ENCODE measurements around the gene KRTAP10-12.

KRTAP10-12 gene

GRCh38 chr21:44730951-44731579, 34.1 kb downstream of the KRTAP10-12 start:
- in situ Hi-C loops (cut with MboI; ENCODE audit: low sequenced_read_pairs, unreplicated experiment) = no loop called here
- DNase-seq (ENCODE audit: low spot score) = peak; percentile 17
- TF ChIP-seq CTCF (IDR thresholded peaks at IDR 0.05; ENCODE audit: borderline replicate concordance, control extremely low read depth, extremely low read depth, insufficient read depth, missing control alignments) = no peak

DNA sequence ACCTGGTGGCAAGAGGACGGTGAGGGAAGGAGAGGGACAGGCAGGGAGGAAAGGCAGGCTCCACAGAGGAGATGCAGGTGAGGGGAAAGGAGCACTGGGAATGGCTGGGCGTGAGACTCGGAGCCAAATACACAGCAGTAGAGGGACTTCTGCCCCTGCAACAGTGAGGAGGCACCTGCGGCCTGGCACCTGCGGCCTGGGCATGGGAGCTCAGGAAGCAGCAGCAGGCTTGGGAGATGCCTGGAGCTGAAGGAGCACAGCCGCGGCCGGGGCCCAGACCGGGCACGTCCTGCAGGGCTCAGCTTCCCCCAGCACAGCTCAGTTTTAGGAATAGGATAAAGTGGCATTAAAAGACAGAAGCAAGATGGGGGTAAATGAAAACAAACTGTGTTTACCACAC, 35.3 kb downstream of the KRTAP10-12 start:
- in situ Hi-C loops (cut with MboI; ENCODE audit: low sequenced_read_pairs, unreplicated experiment) = no loop called here
- DNase-seq (ENCODE audit: low spot score) = peak; percentile 12
- no peak for TF ChIP-seq CTCF (IDR thresholded peaks at IDR 0.05; ENCODE audit: borderline replicate concordance, control extremely low read depth, extremely low read depth, insufficient read depth, missing control alignments)

DNA sequence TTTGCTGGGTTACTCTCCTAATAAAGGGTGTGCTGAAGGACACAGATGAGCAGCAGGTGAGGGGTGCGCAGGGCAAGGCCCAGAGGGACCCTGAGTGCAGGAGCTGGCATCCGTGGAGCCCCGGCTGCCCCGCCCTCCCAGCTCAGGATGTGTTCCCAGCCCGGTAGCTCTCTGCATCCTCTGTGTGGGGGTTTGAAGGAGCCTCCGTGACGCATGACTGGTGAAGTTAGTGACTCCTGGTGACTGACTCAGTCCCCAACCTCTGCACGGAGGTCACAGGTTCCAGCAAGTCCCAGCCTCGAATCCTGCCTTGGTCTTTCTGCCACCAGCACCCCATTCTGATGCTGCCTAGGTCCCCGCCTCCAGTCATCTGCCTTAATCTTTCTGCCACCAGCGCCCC, 36.0 kb downstream of the KRTAP10-12 start:
- TF ChIP-seq CTCF (IDR thresholded peaks at IDR 0.05; ENCODE audit: borderline replicate concordance, control extremely low read depth, extremely low read depth, insufficient read depth, missing control alignments) = no peak
- peak; percentile 15 for DNase-seq (ENCODE audit: low spot score)
- in situ Hi-C loops (cut with MboI; ENCODE audit: low sequenced_read_pairs, unreplicated experiment) = no loop called here

DNA sequence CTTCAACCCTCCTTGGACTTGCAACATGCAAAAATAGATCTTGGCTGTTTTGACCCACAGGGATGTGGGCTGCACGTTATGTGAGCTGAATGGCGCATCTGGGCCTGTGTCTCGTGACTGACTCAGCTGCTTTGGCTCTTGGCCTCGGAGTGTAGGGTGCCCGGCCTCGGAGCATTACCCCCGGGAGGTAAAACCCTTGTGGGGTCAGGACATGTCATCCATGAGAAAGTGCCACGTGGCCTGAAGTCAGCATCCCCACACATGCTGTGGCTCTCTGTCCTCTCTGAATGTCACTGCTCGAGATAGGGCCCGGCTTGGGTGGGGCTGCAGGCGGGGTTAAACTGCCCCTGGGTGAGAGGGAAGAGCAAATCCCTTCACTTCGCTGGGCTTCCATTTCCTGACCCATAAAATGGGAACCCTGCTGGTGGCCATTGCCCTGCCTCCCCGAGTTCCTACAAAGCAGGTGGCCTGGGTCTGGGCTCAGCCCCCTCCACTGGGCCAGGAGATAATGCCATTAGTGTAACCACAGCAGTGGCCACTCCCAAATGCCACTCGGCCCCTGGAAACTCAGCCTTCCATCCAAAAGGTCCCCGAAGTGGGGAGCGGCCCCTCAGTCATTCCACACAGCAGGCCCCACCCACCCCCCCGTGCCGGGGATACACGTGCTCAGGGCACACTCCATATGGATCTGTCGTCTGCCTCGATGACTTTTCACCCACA, 37.2 kb downstream of the KRTAP10-12 start:
- no peak for TF ChIP-seq CTCF (IDR thresholded peaks at IDR 0.05; ENCODE audit: borderline replicate concordance, control extremely low read depth, extremely low read depth, insufficient read depth, missing control alignments)
- in situ Hi-C loops (cut with MboI; ENCODE audit: low sequenced_read_pairs, unreplicated experiment) = no loop called here
- DNase-seq (ENCODE audit: low spot score) = peak; percentile 23

GRCh38 chr21:44734841-44735240, 37.9 kb downstream of the KRTAP10-12 start:
- peak; percentile 9 for DNase-seq (ENCODE audit: low spot score)
- no peak for TF ChIP-seq CTCF (IDR thresholded peaks at IDR 0.05; ENCODE audit: borderline replicate concordance, control extremely low read depth, extremely low read depth, insufficient read depth, missing control alignments)
- in situ Hi-C loops (cut with MboI; ENCODE audit: low sequenced_read_pairs, unreplicated experiment) = no loop called here

- in situ Hi-C loops (cut with MboI; ENCODE audit: low sequenced_read_pairs, unreplicated experiment) = no loop called here
These were observed 38.8 kb downstream of the KRTAP10-12 start for GRCh38 chr21:44735821-44736220.

More at GRCh38 chr21:44735821-44736220, 38.8 kb downstream of the KRTAP10-12 start:
- DNase-seq (ENCODE audit: low spot score) = peak; percentile 9
- no peak for TF ChIP-seq CTCF (IDR thresholded peaks at IDR 0.05; ENCODE audit: borderline replicate concordance, control extremely low read depth, extremely low read depth, insufficient read depth, missing control alignments)

Measured in GM13976 (cell line).